HG03025 (cell line): ENCODE measurements around the gene RUVBL1.
"Not testable (repeated sequence)": the region's sequence is repeated elsewhere in the genome, so short reads cannot be mapped to it uniquely, and the experiment has no call there.

Experiments
- ATAC-seq: cut with Tn5 transposase; IDR thresholded peaks from one replicate; pipeline ENCODE4 v1.9.1; 2021; ENCODE audit warnings: mild to moderate bottlenecking, moderate library complexity; ENCODE audit not compliant: unreplicated experiment, low FRiP score

Gene RUVBL1

DNA sequence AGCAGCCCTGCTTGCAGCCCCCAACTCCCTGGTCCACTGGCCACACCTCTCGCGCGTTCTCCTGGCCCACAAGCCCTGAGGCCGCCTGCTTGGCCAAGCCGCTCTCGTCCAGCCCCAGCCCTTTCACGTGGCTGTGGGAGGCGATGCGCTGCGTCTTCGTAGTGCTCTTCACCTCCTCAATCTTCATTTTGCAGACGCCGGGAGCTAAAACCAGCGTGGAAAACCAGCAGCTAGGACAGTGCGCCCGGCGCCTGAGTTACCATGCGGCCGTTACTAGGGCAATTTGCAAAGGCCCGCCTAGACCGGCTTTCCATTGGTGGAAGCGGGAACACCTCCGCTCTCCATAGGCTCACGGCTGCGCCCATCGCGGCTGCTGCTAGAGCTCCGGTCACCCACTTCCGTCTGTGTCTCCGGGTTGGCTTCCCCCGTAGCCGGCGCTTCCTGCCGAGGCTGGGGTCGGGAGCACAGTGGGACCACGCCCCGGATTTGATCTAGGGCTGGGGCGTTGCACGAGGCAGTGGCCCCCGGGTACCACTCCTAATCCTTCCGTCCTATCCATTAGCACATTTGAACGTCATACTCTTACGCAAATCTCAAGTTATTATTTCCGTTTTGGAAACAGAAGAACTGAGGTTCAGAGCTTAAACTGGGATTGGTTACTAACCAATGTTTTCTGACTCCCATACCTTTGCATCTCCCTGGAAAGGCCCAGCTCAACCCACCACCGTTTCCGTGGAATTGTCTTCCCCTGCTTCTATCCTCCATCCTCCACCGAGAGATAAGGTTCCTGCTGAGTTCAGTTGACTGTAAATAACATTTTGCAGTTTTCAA lies at the start of gene RUVBL1:
Gene RUVBL1 (minus strand): TSS at position 275 of the 831 bp plus-strand sequence. CDS start 88 bp downstream, at position 187.
- peak; percentile 98 for ATAC-seq

DNA sequence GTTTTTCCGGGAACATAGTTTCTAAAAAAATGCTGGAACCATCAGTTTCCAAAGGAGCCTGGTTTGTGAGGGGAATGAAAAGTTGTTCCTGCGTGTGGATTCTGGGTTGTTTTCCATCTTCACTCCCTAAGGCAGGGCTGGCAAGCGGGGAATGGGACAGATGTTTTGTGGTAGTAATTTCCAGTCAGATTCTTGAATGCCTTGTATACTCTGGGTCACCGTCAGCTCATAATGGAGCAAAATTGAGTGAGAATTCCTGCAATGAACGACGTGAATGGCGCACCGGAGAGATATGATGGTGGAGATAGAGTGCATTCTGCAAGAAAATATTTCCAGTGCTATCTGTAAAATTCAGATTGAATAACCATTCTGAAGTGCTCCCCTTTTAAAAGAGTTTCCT lies 49.6 kb upstream of the RUVBL1 start:
- no peak for ATAC-seq

- ATAC-seq: no peak
These were observed 47.4 kb upstream of the RUVBL1 start for GRCh38 chr3:128170866-128171516.

GRCh38 chr3:128168836-128169235 lies 45.2 kb upstream of the RUVBL1 start:
- no peak for ATAC-seq

- ATAC-seq: no peak
These were observed 44.5 kb upstream of the RUVBL1 start for GRCh38 chr3:128167973-128168674.

DNA sequence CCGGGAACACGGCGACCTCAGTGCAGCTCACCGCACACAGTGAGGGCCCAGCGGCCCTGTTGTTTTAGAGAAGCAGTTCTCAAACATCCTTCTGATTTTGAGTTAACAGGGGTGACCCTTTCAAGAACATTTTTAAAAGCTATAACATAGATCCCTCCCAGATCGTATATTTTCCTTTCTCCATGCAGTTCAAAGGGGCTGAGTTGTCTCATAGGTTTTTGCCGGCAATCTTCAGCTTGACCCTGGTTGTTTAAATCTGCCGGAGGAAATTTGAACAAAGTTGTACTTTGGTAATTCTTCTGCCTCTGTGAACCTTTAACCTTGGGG lies 44.0 kb upstream of the RUVBL1 start:
- no peak for ATAC-seq

DNA sequence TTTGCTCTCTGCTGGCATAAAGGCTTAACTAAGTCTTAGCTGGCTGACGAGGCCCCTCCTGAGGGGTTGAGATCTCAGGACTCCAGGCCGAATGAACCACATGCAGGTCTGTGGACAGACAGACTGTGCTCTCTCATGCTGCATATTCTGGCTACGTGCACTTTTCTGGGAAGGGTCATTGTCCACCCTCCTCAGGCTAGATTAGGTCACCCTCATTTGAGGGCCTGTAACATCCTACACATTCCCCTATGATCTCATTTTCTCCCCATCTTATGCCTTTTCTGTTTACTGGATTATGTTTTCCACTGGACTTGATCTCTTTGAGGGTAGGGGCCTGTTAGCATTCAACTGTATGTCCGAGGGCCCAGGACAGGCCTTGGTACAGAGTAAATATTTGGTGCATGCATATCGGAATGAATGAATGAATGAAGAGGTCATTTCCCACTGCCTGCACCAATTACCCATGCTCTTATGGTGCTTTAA lies 43.4 kb upstream of the RUVBL1 start:
- ATAC-seq: no peak

GRCh38 chr3:128163432-128163831 lies 39.8 kb upstream of the RUVBL1 start:
- no peak for ATAC-seq

DNA sequence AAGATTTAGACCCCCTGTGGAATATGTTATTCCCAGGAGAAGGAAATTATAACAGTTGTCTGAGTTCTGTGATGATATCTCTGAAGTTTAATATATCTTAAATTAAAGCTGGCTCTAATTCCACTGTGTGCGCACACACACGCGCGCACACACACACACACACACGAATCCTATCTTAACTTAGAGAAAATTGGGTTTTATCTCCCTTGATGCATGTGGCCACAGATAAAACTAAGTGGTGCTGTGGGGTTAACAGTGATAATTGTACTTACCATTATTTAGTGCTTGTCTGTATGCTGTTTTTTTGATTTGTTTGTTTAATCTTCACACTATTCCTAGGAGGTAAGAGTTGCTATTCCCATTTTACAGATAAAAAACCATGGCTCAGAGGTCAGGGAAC lies 37.0 kb upstream of the RUVBL1 start:
- ATAC-seq: no peak

DNA sequence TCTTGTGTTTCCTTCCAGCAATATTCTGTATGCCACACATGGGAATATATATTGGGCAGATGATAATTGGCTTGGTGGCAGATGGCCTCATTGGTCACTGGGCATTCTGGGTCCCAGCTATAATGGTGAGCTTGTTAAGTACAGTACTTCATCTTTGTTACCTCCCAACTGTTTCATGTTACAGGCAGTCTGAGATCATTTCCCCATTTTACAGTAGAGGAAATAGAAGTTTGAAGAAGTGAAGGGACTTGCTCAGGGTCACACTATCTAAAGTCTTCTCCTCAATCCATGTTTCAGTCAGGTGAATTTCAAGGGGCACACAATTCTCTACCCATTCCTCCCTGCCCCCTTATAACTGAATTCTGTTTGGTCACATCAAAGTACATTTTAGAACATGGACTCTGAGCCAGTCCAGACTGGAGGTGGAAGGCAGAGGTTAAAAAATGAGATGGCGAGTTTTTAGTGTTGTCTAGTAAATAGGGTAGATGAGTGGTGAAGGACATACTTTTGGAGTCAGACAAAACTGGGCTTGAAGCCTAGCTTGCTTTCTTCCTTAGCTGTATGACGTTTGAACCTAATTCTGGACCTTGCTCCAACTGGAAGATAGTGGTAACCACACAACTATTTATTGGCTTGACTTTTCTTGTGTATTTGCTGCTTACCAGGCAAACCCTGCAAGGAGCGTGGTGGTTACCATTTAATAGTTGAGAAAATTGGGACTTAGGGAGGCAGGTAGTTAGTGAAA lies 32.2 kb upstream of the RUVBL1 start:
- no peak for ATAC-seq

- ATAC-seq: not testable (repeated sequence)
These were observed 30.7 kb upstream of the RUVBL1 start for GRCh38 chr3:128154354-128154753.

DNA sequence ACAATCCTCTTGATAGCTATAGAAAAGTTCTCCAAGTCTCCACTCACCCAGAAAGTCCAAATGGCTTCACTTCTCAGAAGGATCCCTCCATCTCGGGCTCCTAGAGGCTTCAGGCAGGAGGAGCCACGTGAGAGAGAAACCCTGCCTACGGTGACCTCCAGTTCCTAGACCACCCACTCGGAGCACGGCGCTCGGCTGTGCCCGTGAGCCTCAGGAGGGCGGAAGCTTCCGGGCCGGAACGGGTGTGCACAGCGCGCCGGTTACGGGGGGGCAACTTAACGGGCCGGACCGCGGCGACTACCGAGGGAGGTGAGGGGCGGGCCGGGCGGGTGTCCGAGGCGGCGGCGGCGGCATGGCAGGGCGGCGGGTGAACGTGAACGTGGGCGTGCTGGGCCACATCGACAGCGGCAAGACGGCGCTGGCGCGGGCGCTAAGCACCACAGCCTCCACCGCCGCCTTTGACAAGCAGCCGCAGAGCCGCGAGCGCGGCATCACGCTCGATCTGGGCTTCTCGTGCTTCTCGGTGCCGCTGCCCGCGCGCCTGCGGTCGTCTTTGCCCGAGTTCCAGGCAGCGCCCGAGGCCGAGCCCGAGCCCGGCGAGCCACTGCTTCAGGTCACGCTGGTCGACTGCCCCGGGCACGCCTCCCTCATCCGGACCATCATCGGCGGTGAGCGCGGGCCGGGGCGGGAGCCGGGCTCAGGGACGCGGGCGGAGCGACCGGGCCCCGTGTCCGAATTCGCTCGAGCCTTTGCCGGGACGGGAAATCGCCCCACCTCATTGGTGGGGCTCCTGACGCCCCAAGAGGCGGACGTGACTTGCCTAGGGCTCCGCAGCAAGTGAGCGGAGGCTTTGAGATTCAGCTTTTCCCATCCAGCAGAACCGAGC lies 29.8 kb upstream of the RUVBL1 start, which contains the start of gene EEFSEC:
Gene EEFSEC (plus strand): TSS at position 326 of the 886 bp plus-strand sequence. CDS start 27 bp downstream, at position 353.
- ATAC-seq: peak; percentile 84

GRCh38 chr3:128152419-128153155 lies 29.0 kb upstream of the RUVBL1 start:
- no peak for ATAC-seq

DNA sequence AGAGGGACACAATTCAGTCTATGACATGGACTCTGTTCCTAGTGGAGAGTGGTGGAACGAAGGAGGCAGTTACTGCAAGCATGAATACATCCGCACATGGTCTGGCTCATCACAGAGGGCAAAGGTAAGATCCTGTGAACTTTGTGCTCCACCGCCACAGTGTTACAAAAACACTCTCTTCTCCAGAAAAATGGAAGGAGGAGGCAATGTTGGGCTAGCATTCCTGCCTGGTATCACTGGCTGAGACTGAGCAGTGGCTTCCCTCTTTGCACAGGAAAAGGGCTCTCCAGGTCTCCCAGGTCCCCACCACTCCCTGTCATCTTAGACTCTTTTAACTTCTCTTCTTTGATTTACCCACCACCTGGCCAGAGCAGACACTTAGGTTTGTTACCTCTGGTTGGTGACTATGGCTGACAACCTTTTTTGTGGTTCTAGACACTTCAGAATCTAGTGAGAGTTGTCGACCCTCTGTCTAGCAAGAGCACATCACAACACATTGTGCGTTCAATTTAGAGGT lies 28.2 kb upstream of the RUVBL1 start:
- ATAC-seq: no peak

- no peak for ATAC-seq
These were observed 26.0 kb upstream of the RUVBL1 start for GRCh38 chr3:128149650-128150049.

DNA sequence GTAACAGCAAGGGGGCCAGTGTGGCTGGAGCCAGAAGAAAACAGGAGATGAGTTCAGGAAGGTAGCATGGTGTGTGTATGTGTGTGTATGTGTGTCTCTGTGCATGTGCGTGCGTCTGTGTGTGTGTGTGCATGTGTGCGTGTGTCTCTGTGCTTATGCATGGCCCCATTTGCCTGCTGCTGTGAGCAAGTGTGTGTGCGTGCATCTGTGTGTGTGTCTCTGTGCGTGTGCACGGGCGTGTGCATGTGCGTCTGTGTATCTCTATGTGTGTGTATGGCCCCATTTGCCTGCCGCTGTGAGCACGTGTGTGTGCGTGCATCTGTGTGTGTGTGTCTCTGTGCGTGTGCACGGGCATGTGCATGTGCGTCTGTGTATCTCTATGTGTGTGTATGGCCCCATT lies 22.6 kb upstream of the RUVBL1 start:
- ATAC-seq: no peak

DNA sequence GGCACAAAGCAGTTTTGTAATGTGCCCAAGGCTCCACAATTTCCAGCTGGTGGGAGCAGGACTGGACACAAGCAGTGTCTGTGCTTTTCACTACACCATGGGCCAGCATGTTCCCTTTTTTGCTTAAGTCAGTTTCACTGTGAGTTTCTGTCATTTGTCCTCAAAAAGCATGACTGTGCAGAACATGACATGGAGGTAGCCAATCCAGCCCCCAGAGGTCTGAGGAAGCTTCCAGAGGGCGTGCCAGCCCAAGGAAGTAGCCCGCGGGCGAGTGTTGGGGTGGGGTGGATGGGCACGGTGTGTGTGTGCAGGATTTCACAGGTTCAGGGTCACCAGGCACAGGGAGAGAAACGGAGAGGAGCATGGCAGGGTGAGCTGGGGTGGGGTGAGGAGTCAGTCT lies 21.7 kb upstream of the RUVBL1 start:
- ATAC-seq: no peak

- no peak for ATAC-seq
These were observed 21.0 kb upstream of the RUVBL1 start for GRCh38 chr3:128144512-128145187.
